ENCODE results near the gene RXRB. TPM values are rescaled to one million over a fixed set of nuclear protein-coding genes. Genes with fewer than 3 reads are reported as not detected.

RXRB gene
- total and polyA plus RNA-seq, 2 of the 13 experiments (the other 11 are each of a cell fraction or from before 2014, with no cell fraction given), result 26.7 to 55.7 TPM

DNA sequence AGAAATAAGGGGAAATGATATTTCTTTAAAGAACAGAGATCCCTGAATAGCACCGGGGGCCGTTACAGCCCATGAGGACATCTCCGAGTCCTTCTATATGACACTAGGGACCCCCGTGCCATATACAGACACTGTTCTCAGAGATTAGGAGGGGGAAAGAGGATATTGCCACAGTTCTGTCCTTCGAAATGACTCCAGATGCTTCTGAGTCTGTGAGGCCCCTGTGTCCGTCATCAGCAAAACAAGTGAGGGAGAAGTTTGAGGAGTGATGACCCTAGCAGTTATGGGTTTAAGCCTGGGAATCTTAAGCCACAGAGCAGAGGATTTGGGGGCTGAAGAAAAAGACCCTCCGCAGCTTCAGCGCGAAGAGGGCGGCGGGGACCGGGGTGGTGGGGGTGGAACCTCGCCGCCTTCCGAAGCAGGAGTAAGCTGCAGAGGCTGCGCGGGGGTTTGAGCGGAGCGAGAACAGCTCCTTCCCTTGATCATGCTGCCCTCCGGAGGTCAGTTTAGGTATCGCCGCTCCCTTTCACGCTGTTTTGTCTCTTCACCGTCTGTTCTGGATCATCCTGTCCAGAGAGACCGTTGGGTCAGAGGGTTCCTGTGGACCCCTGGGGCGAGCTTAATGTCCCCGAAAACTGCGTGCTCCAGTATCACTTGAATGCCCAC is 47.6 kb upstream of the RXRB start (continued):
- TF ChIP-seq, protein P1, sequence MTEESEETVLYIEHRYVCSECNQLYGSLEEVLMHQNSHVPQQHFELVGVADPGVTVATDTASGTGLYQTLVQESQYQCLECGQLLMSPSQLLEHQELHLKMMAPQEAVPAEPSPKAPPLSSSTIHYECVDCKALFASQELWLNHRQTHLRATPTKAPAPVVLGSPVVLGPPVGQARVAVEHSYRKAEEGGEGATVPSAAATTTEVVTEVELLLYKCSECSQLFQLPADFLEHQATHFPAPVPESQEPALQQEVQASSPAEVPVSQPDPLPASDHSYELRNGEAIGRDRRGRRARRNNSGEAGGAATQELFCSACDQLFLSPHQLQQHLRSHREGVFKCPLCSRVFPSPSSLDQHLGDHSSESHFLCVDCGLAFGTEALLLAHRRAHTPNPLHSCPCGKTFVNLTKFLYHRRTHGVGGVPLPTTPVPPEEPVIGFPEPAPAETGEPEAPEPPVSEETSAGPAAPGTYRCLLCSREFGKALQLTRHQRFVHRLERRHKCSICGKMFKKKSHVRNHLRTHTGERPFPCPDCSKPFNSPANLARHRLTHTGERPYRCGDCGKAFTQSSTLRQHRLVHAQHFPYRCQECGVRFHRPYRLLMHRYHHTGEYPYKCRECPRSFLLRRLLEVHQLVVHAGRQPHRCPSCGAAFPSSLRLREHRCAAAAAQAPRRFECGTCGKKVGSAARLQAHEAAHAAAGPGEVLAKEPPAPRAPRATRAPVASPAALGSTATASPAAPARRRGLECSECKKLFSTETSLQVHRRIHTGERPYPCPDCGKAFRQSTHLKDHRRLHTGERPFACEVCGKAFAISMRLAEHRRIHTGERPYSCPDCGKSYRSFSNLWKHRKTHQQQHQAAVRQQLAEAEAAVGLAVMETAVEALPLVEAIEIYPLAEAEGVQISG (CRISPR knock-in tag; IDR thresholded peaks at IDR 0.05), result peak; percentile 67; the same call in 1 of the 2 replicates
- TF ChIP-seq SMC3 (IDR thresholded peaks at IDR 0.05; ENCODE audit: low read length) (peak; percentile 87), SNAPC2 (CRISPR knock-in tag; IDR thresholded peaks at IDR 0.05) (no peak), ZNF691 (CRISPR knock-in tag; IDR thresholded peaks at IDR 0.05; ENCODE audit: borderline replicate concordance, low read depth) (no peak), ZNF589 (CRISPR knock-in tag; conservative IDR thresholded peaks at IDR 0.05) (no peak), MNT (IDR thresholded peaks at IDR 0.05) (no peak), PAF1 (CRISPR knock-in tag; IDR thresholded peaks at IDR 0.05) (no peak), HIC2 (CRISPR knock-in tag; IDR thresholded peaks at IDR 0.05; ENCODE audit: low read depth) (no peak), XRCC5 (optimal IDR thresholded peaks at IDR 0.05; ENCODE audit: low read length) (peak; percentile 53)
